NCI-H146 (cell line): ENCODE data around the gene CDKN2B.
"Not testable (repeated sequence)": the region's sequence is repeated elsewhere in the genome, so short reads cannot be mapped to it uniquely, and the experiment has no call there.

Experiments used
- DNase-seq: peaks from one replicate; lab custom pipeline; 2025; lab: John Stamatoyannopoulos, UW

The CDKN2B gene, protein sequence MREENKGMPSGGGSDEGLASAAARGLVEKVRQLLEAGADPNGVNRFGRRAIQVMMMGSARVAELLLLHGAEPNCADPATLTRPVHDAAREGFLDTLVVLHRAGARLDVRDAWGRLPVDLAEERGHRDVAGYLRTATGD

DNA sequence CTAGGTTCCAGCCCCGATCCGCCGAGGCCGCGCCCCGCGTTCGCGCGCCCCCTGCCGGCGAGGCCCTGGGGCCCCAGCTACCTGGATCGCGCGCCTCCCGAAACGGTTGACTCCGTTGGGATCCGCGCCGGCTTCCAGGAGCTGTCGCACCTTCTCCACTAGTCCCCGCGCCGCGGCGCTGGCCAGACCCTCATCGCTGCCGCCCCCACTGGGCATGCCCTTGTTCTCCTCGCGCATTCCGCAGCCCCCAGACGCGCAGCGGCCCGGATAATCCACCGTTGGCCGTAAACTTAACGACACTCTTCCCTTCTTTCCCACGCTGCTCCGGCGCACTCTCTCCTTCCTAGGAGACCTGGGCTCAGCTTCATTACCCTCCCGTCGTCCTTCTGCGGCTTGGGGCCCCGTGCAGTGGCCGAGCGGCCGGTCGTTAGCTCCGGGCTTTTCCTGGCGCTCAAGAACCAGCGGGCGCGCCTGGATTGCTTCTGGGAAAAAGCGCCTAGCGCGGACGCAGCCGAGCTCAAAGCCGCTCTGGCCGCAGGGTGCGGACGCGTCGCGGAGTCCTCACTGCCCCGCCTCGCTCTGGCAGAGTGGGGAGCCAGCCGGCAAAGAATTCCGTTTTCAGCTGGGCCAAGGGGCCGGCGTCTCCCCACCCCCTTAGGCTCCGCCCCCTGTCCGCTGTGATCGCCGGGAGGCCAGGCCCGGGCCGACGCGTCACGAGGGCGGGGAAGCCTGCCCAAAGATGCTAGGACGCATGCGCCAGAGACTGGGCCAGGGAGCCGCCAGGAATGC is at the start of gene CDKN2B:
CDKN2B (minus strand) TSS at position 589 of the 789 bp plus-strand sequence; CDS start at position 237, 352 bp downstream.
- DNase-seq, result peak; percentile 96

DNA sequence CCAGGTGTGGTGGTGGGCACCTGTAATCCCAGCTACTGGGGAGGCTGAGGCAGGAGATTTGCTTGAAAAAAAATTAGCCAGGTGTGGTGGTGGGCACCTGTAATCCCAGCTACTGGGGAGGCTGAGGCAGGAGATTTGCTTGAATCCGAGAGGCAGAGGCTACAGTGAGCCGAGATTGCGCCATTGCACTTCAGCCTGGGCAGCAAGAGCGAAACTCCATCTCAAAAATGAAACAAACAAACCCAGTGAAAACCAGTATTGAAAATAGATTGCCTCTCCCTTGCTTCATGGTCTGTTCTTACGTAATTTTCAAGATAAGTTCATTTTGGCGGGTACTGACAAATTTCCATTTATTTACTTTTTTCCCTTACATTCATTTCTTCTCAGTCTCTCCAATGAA is 48.9 kb upstream of the CDKN2B start:
- DNase-seq, result not testable (repeated sequence)

DNA sequence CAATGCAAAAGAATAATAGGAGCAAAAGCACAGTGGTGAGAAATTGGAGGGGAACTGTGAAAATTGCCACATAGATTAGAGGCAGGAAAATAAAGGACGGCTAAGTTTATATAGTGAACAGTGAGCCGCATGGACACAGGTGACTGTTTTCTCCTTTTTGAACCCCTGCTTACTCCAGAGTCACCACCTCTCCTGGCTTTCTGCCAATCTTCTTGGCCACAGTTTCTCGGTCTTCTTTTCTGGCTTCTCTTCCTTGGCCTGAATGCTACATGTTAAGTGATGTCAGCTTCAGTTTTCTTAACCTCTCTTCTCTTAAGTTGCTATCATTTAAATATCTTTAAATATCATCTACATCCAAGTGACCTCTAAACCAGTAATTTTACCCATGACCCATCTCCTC is 47.3 kb upstream of the CDKN2B start:
- DNase-seq, result no peak

DNA sequence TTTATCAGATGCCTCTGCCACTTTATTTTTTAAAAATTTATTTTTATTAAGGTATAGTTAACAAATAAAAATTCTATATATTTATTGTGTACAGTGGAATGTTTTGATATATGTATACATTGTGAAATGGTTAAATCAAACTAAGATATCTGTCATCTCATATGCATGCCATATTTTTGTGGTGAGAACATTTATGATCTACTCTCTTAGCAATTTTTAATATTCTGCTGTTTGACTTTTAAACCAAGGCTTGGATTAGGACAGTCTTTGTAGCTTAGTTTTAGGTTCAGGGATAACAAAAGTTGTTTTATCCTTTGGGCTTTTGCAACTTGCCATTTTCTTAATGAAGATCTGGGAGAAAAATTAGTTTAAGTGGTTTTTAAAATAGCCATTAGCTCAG is 46.0 kb upstream of the CDKN2B start:
- no peak for DNase-seq

DNA sequence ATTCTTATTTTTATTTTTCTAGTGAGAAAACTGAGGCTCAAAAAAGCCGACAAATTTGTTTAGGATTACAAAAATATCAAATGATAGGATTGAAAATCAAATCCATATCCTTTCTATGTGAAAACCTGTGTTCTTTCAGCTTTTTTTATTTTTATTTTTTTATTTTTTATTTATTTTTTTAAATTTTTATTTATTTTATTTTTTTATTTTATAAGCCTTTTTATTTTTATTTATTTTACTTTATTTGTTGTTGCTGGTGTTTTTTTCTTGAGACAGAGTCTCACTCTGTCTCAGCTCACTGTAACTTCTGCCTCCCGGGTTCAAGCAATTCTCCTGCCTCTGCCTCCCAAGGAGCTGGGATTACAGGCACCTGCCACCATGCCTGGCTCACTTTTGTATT is 45.4 kb upstream of the CDKN2B start:
- no peak for DNase-seq

DNA sequence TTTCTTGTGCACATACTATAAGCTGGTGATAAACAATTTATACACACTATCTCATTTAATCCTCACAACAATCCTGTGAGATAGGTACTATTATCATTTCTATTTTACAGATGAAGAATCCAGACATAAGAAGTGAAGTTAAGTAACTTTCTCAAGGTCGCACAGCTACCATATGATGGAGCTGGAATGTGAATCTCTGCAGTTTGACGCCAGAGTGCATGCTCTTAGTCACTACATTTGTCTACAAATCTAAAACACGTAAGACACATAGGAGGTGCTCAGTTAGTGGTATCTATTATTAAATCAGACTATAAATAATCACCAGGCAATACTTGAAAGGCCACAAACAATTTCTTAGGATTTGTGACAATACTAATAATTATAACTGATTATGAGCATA is 45.0 kb upstream of the CDKN2B start:
- no peak for DNase-seq

DNA sequence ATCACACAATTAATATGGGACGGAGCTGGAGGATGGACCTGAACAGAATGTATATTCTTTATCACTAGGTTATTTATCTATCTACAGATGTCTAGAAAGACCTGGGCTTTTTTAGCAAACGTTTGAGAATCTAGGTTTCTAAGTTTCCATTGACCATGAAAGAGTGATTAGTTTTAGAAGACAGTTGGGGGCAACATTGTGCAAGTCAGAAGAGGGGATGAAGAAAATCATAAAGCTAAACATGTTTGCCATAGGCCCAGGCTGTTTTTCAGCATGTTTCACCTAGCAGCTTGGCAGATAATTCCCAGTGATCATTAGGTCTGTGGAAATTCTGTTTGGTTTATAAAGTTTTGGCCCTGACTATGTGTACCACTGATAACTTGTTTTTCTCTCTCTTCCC is 44.1 kb upstream of the CDKN2B start:
- DNase-seq, result no peak

DNA sequence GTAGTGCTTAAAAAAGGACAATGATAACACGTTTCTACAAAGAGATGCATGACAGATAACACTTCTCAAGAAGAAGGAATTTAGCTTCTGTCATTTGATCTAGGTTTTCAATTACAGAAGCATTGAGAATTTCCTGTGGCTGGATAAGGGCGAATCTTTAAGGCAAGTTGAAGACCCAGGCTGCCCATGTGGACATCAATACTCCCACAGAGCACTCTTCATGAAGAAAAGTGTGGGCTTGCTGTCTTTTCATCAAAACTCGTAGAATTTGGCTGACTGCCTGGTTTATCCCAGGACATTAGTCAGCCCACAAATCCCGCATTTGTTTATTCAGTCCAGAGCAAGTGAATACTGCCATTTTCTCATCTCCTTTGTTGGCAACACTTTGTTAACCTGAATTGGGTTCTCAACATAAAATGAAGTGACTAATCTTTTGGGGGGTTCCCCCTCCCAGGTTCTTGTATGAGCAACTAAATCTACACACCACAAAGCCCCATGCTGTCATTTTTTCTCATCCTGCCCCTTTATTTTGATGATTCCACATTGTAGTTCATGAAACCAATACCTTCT is 43.4 kb upstream of the CDKN2B start:
- no peak for DNase-seq

DNA sequence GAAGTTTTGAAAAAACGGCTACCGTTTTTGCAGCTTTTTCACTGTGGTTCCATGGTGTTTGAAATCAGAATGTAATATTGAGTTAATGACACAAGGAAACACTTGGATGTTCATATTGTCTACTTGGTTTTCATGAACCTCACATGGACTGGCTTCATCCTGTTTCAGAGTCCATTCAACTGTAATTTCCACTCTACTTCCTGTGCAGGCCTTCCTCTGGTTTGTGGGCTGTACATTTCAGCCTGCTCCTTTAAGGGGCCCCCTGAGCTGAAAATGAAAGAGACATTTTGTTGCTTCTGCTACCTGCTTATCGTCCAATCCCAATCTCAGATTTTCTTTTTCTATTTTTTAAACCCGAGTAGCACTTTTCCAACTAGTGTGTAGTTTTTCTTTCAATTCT is 41.8 kb upstream of the CDKN2B start:
- no peak for DNase-seq

DNA sequence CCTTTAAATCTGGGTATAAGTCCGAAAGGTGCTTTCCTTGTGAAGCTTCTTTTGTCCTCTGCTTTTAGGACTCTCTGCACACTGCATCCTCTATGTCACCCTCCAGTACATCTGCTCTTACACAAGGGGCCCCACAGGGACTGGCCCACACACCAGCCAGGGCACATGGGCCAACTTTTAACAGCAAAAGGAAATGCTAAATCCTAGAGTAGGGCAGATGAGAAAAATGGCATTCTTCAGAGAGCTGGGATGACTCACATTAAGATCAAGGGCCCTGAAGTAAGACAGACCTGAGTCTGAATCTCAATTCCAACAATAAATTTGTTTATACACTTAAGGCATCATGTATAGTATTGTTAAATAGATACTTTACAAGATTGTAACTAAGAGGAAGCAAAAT is 40.3 kb upstream of the CDKN2B start:
- DNase-seq, result no peak

DNA sequence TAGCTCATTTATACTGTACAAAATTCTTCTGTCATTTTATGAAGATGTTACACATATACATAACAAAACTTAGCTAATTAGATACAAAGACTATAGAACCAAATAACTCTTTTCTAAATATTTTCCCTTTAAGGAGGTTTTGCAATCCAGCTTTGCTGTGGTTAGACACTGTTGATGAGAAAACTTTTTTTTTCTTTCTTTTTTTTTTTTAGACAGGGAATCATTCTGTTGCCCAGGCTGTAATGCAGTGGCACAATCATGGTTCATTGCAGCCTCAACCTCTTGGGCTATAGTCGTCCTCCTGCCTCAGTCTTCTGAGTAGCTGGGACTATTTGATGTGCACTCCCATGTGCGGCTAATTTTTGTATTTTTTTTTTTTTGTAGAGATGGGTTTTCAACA is 38.5 kb upstream of the CDKN2B start:
- no peak for DNase-seq

DNA sequence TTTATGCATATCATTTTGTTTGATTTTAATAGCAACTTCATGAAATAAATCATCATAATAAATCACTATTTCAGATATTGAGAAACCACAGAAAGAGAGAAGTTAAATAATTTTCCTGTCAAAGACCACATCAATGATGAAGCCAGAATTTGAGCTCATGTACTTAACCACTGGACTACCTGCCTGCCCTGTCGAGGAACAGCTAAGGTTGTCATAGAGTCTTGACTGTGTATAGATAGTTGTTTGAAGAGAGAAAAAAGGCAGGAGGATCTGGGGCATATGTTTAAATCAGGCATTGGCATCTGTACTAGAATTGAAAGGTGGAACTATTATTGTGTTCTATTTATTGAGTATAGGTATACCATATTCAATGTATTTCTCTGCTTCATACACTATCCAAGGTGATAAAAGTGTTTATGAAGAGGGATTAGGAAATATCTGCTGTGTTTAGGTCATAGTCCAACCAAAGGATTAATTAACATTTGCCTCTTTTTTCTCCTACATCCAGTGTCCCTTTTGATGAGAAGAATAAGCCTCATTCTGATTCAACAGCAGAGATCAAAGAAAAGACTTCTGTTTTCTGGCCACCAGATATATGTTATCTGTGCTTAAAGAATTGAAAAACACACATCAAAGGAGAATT is 37.3 kb upstream of the CDKN2B start:
- no peak for DNase-seq

DNA sequence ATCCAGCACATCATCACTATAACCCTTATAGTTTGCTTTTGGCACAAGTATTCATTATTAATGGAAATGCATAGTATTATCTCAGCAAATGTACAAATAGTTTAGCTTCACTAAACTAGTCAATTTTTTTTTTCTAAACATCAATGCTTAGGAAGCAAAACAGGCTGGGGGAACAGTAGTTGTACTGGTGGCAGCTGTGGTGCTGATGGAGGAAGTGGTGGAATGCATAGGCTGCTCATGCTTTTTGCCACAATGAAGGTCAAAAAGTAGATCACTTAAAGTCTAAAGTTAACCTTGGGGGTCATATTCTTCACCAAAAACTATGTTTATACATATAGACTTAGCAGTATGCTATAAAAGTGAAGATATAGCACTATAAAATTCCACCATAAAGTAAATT is 36.3 kb upstream of the CDKN2B start:
- no peak for DNase-seq

DNA sequence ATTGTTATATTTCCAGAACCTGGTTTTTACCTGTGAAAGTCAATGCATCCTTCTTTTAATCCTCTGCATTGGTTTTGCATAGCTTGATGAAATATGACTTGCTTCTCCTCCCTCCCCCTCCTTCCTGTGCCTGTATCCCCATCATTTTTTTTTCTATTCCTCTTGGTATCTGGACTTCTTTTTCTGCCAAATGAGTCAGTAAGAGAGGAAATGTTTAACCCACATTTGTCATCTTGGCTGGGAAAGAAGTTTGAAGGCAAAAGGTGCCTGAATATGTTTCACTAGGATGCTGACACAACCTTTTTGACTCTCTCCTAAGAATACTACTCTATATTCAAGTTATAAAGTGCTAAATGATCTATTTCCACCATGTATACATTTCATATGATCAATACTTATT is 35.5 kb upstream of the CDKN2B start:
- no peak for DNase-seq

DNA sequence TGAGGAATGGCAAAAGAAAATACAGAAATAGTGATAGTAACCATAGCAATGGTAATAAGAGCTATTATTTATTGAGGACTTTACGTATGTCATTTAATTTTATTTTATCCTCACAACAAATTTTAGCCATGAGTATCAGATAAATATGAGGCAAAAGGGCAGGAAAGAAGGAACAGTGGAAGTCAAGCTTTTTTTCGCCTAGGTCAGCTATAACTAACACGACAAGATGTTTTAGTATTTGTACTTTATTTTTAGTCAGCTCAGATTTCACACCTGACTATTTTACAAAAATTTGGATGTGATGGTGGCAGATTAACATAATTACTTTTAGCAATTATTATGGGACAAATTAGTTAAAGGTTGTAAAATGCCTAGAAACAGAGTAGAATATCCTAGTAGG is 34.8 kb upstream of the CDKN2B start:
- no peak for DNase-seq

DNA sequence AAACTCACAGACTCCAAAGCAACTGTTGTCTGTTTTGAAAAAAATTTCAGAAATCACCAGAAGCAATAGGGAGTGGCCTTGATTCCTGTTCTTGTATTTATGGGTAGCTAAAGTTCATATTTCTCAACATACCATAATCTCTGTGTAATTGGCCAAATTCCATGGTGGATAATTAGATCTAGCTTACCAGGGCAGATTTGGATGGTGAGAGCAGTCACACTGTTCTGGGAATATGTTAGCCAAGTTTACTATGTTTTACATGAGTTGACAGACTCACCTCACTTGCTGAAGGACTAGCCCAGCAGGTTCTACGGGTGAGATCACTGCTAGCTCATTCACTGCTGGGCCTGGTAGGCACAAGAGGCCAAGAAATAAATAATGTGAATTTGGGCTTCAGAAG is 32.7 kb upstream of the CDKN2B start:
- DNase-seq, result no peak

DNA sequence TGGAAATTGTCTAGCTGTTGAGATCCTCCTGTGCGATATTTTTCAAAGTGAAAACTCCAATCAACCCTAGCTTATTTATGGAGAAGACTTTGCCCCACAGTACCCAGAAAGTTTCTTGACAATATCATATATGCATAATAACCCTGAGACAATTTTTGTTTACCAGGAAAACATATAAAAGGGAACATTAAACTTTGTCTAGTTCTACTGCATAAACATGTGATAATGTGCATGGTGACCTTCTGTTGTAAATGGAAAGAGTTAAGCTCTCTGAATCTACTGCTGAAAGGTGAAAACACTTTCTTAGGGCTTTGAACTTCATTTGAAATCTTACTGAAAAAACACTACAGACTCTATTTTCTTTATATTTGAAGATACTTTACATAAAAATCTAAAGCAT is 32.2 kb upstream of the CDKN2B start:
- no peak for DNase-seq

DNA sequence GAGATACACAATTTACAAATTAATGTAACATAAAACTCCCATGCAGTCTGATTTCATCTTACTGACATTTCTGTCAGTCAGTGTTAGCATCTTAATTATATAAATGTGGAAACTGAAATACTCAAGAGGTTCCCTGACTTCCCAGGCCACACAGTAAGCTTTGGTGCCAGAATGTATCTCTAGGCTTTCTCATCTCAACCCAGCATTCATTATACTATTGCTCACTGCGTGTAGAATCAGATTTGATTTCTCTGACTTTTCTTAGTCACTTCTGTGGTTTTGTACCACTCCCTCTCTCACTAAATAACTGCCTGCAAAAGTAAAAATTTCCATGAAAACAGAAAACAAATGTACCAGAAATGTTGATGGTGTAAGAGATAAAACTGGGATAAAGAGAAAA is 31.7 kb upstream of the CDKN2B start:
- DNase-seq, result no peak

DNA sequence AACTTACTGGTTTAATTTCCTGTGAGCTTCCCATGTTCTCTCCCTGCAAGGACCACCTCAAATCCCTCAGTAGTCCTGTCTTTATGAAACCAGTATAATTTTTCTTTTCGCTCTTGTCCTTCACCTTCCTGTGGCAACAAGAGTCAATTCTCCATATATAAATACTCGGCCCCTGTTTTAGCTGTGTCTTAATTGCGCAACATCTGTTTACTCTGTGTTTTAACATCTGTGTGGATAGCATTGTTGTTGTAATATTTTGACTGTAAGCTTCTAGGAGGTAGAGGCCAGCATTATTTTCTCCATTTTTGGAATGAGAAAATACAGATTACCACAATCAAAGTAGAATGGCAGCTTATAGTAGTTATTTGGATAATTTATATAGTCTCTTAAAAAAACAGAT is 30.2 kb upstream of the CDKN2B start:
- no peak for DNase-seq

DNA sequence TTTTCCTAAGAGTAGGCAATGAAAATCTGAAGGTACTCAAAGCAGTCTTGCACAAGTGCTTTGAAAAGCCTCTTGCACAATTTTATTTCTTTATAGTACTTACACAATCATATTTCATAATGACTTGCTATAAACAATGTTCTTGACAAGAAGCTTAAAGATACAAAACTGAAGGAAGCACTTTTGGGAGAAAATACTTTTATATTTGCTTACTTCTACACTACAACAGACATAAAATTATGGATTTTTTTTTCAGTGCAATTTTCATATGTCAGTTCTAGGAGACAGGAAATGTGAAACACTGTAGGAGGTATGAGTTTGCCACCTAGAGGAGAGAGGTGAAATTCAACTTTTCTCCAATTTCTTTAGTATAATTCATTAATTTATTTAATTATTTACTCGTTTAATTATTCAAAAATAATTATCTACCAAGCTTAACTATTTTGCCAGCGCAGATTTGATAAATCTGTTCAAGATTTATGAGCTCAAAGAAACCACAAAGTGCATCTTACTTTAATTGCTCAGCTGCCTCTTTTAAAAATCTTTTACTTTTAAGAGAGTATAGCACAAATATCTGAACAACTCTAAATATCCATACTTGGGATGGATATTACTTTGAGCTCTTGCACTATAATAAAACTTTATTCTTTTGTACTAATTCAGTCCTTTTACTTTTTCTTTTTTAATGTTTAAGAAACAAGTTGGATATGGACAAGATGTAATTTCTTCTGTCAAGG is 29.0 kb upstream of the CDKN2B start:
- DNase-seq, result peak; percentile 24

DNA sequence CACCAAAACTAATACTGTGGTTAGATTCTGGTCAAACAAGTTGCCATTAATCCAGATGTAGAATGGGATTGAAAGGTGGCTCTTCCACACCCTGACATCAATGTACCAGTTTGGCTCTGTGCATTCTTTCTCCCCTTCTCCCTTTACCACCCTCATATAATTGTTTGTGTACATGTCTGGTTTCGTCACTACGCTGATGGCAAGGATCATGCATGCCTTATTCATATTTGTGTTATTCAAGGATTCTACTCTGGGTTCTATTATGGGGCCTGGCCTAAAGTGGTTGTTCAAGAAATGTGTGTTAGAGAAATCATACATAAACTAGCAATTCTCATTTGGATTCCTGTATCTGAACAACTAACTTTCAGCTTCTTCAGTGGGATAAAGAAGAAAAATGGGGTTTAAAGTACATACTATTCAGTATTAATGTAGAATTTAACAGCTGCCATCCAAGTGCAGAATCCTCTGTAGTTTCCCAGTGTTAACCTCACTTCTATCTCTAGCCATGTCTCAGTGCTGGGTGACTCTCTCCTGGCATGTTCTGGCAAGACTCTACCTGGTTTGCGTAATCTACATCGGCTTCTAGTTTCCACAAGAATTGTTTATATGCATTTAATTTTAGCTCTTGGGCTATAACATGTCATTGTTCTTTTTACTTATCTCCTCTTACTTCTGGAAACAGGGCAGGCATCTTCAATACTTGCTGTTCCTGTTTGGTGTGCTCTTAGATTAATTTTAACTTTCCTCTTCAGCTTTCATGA is 27.9 kb upstream of the CDKN2B start:
- DNase-seq, result no peak

DNA sequence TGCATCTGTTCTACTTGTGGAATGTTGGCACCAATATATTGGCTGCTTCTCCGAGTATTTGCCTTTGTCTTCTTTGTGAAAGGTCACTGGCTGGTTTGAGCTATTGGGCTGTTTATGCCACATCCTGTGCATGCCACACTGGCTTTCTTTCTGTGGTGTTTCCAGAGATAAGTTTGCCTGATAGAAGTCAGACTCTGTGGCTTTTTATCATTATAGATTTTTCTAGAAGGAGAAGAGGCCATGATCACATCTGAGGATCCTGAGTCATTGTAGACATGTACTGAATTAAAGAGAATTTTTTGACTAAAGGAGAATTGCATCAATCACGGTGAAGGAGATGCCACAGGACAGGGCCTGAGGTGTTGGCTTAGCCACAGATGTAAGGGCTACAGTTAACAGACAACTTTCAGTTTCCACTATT is 26.5 kb upstream of the CDKN2B start:
- no peak for DNase-seq
